Inferior parietal cortex (tissue), 1 donor: Measurements from ENCODE around the gene OSBPL1A.

Experiments used
- DNase-seq: peaks from one replicate; pipeline ENCODE4 v3.0.0-alpha.2; 2016; ENCODE audit errors: extremely low spot score

The OSBPL1A gene

DNA sequence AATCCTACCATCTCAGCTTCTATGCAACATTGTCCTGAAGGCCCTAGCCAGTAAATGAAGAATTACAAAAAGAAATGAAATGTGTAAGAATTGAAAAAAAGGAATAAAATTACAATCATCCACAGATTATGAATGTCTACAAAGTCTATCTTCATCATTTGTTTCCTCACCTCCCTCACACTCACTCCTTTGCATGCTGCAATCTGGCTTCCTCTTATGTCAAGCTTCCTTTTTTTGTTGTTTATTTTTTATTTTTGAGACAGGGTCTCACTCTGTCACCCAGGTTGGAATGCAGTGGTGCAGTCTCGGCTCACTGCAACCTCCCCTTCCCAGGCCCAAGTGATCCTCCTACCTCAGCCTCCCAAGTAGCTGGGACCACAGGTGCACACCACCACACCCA lies 129.7 kb downstream of the OSBPL1A start:
- no peak for DNase-seq

DNA sequence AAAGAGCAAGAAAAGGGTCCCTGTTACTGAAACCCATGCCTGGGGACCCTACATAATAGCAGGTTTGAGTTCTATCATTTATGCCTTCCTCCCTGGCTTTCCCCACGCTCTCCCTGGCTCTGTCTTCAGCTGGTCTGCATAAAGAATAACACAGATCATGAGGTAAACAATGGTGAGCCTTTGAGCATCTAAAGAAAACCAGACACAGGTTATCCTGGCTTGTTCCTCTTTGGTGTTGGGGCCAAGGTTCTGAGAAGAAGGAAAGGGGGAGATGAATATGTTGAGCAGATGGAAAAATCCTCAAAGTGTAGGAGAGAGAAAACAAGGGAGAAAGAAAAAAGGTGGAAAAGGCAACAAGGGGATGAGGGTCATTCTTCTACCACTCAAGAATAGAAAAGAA lies 131.5 kb downstream of the OSBPL1A start:
- no peak for DNase-seq

- no peak for DNase-seq
Measured at GRCh38 chr18:24265502-24266064, 132.0 kb downstream of the OSBPL1A start.

GRCh38 chr18:24263050-24263449 lies 134.6 kb downstream of the OSBPL1A start:
- DNase-seq: no peak

- DNase-seq: no peak
Measured at GRCh38 chr18:24262087-24262486, 135.5 kb downstream of the OSBPL1A start.

DNA sequence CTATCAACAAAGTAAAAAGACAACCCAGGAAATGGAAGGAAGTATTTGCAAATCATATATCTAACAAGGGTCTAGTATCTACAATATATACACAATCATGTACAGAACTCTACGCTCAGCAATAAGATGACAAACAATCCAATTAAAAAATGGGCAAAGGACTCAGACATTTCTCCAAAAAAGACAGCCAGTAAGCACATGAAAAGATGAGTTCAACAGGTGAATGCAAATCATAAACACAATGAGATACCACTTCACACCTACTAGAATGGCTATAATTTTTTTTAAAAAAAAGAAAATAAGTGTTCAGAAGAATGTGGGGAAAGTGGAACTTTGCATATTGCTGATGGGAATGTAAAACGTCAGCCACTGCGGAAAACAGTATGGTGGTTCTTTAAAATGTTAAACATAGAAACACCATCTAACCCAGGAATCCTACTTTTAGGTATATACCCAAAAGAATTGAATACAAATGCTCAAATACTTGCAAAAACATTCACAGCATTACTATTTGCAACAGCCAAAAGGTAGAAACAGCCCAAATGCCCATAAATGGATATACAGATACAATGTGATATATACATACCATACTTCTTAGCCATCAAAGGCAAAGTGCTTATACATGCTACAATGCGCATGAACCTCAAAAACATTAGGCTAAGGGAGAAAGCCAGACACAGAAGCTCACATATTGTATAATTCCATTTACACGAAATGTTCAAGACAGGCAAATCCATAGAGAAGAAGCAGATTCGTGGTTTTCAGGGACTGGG lies 137.6 kb downstream of the OSBPL1A start:
- DNase-seq: no peak

DNA sequence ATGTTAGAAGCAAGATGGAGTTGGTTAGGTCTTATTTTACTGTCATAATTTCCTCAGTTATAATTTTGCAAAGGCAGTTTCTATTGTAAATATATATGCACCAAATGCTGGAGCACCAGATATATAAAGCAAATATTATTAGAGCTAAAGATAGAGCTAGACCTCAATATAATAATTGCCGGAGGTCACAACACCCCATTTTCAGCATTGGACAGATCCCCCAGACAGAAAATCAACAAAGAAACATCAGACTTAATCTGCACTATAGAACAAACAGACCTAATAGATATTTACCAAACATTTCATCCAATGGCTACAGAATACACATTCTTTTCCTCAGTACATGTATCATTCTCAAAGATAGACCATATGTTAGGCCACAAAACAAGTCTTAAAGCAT lies 143.6 kb downstream of the OSBPL1A start:
- DNase-seq: no peak

- DNase-seq: no peak
Measured at GRCh38 chr18:24249716-24250115, 147.9 kb downstream of the OSBPL1A start.

GRCh38 chr18:24248359-24248758 lies 149.3 kb downstream of the OSBPL1A start:
- DNase-seq: no peak

DNA sequence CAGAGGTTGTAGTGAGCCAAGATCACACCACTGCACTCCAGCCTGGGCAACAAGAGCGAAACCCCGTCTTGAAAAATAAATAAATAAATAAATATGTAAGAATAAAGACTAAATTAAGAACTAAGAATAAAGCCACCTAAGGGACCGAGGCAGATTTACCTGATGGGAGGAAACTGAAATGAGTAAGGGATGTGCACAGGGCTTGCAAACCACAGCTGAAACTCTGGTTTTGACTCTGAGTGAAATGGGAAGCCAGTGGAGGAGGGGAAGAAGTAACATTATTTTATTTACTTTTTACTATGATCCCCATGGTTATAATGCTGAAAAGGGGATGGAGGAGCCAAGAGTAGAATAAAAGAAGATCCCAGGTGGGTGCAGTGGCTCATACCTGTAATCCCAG lies 151.5 kb downstream of the OSBPL1A start:
- DNase-seq: no peak

GRCh38 chr18:24244698-24245097 lies 152.9 kb downstream of the OSBPL1A start:
- no peak for DNase-seq

DNA sequence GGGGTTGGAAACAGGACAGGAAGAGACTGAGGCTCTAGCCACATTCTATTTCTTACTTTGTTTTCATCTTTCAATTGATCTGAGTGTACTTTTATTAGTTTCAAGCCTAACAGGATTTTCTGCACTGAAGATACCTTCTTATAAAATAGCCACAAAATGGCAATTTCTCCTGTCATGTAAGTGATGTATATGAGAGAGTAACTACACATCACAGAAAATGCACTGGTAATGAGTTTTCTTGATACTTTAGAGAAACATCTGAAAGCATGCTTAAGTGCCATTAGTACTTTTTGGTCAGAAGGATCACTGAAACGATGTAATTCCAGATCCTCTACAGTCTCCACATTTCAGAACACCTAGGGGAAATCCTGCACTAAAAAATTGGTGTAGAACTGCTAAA lies 153.9 kb downstream of the OSBPL1A start:
- no peak for DNase-seq

DNA sequence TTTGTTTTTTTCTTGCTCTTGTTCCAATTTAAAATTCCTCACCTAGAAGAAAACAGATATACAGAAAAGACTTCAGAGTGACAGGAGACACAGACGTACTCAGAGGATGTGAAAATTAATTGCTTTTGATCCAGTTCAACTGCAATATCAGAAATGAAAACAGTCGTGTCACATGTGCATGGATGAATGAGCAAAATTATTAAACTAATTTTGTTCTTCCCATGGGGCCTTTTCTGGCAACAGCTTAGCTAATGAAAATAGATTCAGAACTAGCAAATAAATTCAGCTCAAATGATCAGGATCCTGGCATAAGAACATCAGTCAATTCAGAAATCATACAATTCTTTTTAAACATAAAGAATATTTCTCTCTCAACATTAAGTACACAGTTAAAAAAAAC lies 158.3 kb downstream of the OSBPL1A start:
- DNase-seq: no peak

- DNase-seq: no peak
Measured at GRCh38 chr18:24238387-24238786, 159.2 kb downstream of the OSBPL1A start.

- no peak for DNase-seq
Measured at GRCh38 chr18:24234850-24235418, 162.7 kb downstream of the OSBPL1A start.

DNA sequence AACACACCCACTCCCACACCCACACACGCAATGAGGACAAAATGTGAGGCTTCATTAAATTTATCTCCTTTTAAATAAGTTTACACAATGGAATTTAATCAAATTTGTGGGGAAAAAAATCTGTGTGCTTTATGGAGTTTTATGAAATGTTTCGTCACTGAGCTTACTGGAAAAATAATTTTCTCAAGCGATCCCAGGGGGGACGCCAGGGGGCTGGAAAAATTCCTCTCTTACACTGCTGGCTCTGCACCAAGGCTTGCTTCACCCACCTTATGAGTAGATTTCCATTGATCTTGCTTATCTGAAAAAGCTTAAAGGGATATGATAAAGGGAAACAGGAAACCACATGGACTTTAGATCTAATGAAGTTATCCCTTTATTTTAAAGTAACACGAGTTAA lies 163.3 kb downstream of the OSBPL1A start:
- no peak for DNase-seq

DNA sequence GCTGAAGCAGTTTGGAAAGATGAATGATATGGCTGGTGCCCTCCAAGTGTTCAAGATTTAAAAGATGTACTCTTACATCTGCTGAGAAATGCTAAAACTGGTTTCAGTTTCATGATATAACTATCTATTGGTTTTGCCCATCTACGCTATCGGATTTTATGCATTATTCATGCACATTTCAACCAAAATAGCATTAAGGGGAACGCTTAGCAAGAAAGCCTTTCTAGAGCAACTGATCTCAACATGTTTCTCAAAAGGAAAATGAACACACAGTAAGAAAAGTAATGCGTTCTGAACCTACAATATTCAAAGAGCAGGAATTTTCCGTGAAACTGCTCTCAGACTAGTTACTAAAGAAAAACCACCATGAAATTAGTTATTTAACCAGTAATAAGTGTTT lies 164.8 kb downstream of the OSBPL1A start:
- DNase-seq: peak; percentile 57

DNA sequence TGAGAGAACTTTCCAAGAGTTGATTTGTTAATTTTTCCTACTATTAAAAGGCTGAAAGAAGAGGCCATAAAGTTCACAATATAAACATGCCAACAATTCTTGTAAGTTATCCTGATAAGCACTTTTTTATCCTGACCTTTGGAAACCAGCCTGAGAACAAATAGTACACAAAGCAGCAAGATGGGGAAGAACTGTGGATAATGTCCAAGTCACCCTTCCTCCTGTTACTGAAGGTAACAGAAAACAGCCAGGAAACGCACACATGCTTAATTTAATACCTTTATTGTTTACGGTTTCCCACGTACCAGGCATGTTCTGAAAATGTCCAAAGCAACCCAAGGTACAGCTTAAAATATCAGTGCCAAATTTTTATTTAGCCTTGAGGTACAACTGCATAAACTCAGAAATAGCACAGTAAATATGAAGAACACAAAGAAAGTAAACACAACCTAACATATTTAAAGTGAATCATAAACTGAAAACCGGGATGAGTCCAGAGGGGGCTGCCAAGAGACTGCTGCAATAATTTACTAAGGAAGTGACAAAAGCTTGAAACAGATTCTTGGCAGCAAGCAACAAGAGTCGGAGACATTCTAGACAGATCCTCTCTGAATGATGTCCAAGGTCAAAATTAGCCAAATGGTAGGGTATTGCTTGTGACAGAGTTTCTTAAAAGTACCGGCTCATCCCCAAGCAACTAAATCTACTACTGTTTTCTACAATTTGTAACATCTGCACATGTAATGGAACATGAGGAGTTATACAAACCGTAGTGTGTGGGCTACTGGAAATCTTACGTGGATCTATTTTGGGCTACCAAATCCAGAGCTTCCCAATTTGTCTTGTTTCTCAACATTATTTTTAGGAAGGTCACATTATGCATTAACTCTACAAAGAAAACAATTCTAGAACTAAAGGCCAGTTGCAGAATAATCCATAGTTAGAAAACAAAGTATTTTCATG lies 165.6 kb downstream of the OSBPL1A start:
- DNase-seq: no peak

GRCh38 chr18:24230766-24231165 lies 166.9 kb downstream of the OSBPL1A start:
- no peak for DNase-seq

GRCh38 chr18:24228667-24229041 lies 169.0 kb downstream of the OSBPL1A start:
- DNase-seq: no peak

DNA sequence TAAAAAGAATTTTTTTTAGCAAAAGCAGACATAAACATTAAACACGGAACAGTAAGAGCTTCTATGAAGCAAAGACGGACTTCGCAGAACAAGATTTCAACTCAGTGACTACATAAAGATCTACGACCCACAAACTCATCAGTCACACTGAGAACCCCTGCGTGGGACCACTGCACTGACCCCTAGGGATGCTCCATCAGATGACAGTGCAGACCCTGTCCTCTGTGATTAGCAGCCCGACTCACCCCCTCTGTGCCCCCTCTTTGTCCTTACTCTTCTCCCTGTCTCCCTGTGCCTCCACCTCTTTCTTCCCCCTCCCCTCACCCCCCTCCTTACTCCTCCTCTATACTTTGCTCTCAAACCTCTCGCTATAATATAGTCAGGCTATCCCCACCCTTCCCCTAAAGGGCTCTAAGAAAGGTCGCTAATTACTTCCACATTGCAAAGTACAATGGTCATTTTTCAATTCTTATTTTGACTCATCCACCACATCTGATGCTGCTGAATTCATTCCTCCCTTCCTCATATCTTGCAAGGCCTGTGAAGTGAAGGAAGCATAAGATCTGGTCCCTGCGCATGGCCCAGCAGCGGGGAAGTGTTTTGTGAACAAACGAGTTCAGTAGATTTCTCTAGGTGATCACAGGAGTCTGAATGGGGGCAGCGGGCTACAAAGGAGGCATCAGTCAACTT lies 169.5 kb downstream of the OSBPL1A start:
- no peak for DNase-seq

GRCh38 chr18:24220318-24220688 lies 177.3 kb downstream of the OSBPL1A start:
- no peak for DNase-seq
